Measurements from ENCODE around the gene MAP1LC3B.

Gene MAP1LC3B

GRCh38 chr16:87416826-87417527 lies 24.8 kb downstream of the MAP1LC3B start:
- Histone ChIP-seq H2AK5ac (ENCODE audit: low read depth, low read length) (no peak overlapping the region), H3K9ac (ENCODE audit: low read depth, low read length, poor library complexity) (no peak overlapping the region), H3K9me3 (replicated peaks in 1 of 2; ENCODE audit: control insufficient read depth in 2 of 2, insufficient read depth in 1 of 2, low read depth in 1 of 2, low read length in 2 of 2) (peaks cover 0 to 2% of the 10 kb centered on the region in 2 donors), H4K91ac (ENCODE audit: low read depth, low read length, poor library complexity) (no peak overlapping the region), H3K4me3 (ENCODE audit: low read length in 2 of 2) (no peak overlapping the region), H3K4me2 (ENCODE audit: insufficient read depth, low read length, poor library complexity, severe bottlenecking) (no peak overlapping the region), H2BK120ac (ENCODE audit: low read depth, low read length) (no peak overlapping the region), H2AFZ (ENCODE audit: low read length) (no peak overlapping the region), H3K18ac (ENCODE audit: low read length) (no peak overlapping the region), H4K8ac (ENCODE audit: low read depth, low read length) (no peak overlapping the region), H3K27ac (replicated peaks; ENCODE audit: low read length) (no peak overlapping the region), H3K4ac (ENCODE audit: low read length) (no peak overlapping the region), H3K4me1 (ENCODE audit: control insufficient read depth in 2 of 2, insufficient read depth in 1 of 2, low read depth in 1 of 2, low read length in 2 of 2) (no peaks in the 10 kb centered on the region), H2BK12ac (ENCODE audit: low read length) (no peak overlapping the region), H3K23ac (ENCODE audit: low read depth, low read length, poor library complexity) (no peak overlapping the region), H3K36me3 (replicated peaks in 1 of 2; ENCODE audit: control insufficient read depth in 2 of 2, insufficient read depth in 2 of 2, low read length in 2 of 2) (peaks cover 38 to 84% of the 10 kb centered on the region in 2 donors), H2BK15ac (ENCODE audit: low read length) (no peak overlapping the region), H3K27me3 (ENCODE audit: control insufficient read depth in 3 of 3, insufficient read depth in 3 of 3, low read depth in 1 of 3, low read length in 3 of 3) (no peaks in the 10 kb centered on the region), H3K79me1 (ENCODE audit: low read depth, low read length) (peaks cover 6% of the 10 kb centered on the region), H2BK5ac (ENCODE audit: low read length) (no peak overlapping the region), H3K14ac (ENCODE audit: low read length) (no peak overlapping the region)
- DNase-seq (ENCODE audit: low spot score) = no peak
- WGBS, 2 donors (ENCODE audit: extremely low coverage in 2 of 2, insufficient read length in 2 of 2, insufficient replicate concordance in 1 of 2) = no CpG with 5 or more reads among the region's 23 CpGs

GRCh38 chr16:87417528-87417910 lies 25.4 kb downstream of the MAP1LC3B start:
- H3K27me3 ChIP-seq (ENCODE audit: control insufficient read depth in 3 of 3, insufficient read depth in 3 of 3, low read depth in 1 of 3, low read length in 3 of 3) = no peaks in the 10 kb centered on the region
- H3K9ac ChIP-seq (ENCODE audit: low read depth, low read length, poor library complexity) = no peak overlapping the region
- H2BK15ac ChIP-seq (ENCODE audit: low read length) = no peak overlapping the region
- H2BK120ac ChIP-seq (ENCODE audit: low read depth, low read length) = no peak overlapping the region
- no peak overlapping the region for H3K14ac ChIP-seq (ENCODE audit: low read length)
- H3K9me3 ChIP-seq (replicated peaks in 1 of 2; ENCODE audit: control insufficient read depth in 2 of 2, insufficient read depth in 1 of 2, low read depth in 1 of 2, low read length in 2 of 2) = peaks cover 0 to 2% of the 10 kb centered on the region in 2 donors
- H3K4me3 ChIP-seq (ENCODE audit: low read length in 2 of 2) = no peak overlapping the region
- no peak for DNase-seq (ENCODE audit: low spot score)
- no CpG with 5 or more reads among the region's 13 CpGs for WGBS, 2 donors (ENCODE audit: extremely low coverage in 2 of 2, insufficient read length in 2 of 2, insufficient replicate concordance in 1 of 2)
- peaks cover 35 to 83% of the 10 kb centered on the region in 2 donors for H3K36me3 ChIP-seq (replicated peaks in 1 of 2; ENCODE audit: control insufficient read depth in 2 of 2, insufficient read depth in 2 of 2, low read length in 2 of 2)
- peak overlapping the region; percentile 2 for H3K23ac ChIP-seq (ENCODE audit: low read depth, low read length, poor library complexity)
- H2BK5ac ChIP-seq (ENCODE audit: low read length) = no peak overlapping the region
- H4K8ac ChIP-seq (ENCODE audit: low read depth, low read length) = no peak overlapping the region
- H3K27ac ChIP-seq (replicated peaks; ENCODE audit: low read length) = no peak overlapping the region
- H2AFZ ChIP-seq (ENCODE audit: low read length) = no peak overlapping the region
- H3K4me2 ChIP-seq (ENCODE audit: insufficient read depth, low read length, poor library complexity, severe bottlenecking) = no peak overlapping the region
- no peak overlapping the region for H3K4ac ChIP-seq (ENCODE audit: low read length)
- no peak overlapping the region for H4K91ac ChIP-seq (ENCODE audit: low read depth, low read length, poor library complexity)
- H3K18ac ChIP-seq (ENCODE audit: low read length) = no peak overlapping the region
- no peaks in the 10 kb centered on the region for H3K4me1 ChIP-seq (ENCODE audit: control insufficient read depth in 2 of 2, insufficient read depth in 1 of 2, low read depth in 1 of 2, low read length in 2 of 2)
- no peak overlapping the region for H2AK5ac ChIP-seq (ENCODE audit: low read depth, low read length)
- H2BK12ac ChIP-seq (ENCODE audit: low read length) = no peak overlapping the region
- peaks cover 6% of the 10 kb centered on the region for H3K79me1 ChIP-seq (ENCODE audit: low read depth, low read length)

GRCh38 chr16:87418216-87418615 lies 26.1 kb downstream of the MAP1LC3B start:
- Histone ChIP-seq H3K27me3 (ENCODE audit: control insufficient read depth in 3 of 3, insufficient read depth in 3 of 3, low read depth in 1 of 3, low read length in 3 of 3) (no peaks in the 10 kb centered on the region), H2BK12ac (ENCODE audit: low read length) (no peak overlapping the region), H2BK5ac (ENCODE audit: low read length) (no peak overlapping the region), H3K27ac (replicated peaks; ENCODE audit: low read length) (no peak overlapping the region), H3K23ac (ENCODE audit: low read depth, low read length, poor library complexity) (peak overlapping the region; percentile 52), H3K4me3 (ENCODE audit: low read length in 2 of 2) (peak overlapping the region in 1 of 2 donors; percentile 13), H2AK5ac (ENCODE audit: low read depth, low read length) (no peak overlapping the region), H3K9ac (ENCODE audit: low read depth, low read length, poor library complexity) (no peak overlapping the region), H3K9me3 (replicated peaks in 1 of 2; ENCODE audit: control insufficient read depth in 2 of 2, insufficient read depth in 1 of 2, low read depth in 1 of 2, low read length in 2 of 2) (peaks cover 0 to 2% of the 10 kb centered on the region in 2 donors), H2BK120ac (ENCODE audit: low read depth, low read length) (no peak overlapping the region), H2BK15ac (ENCODE audit: low read length) (no peak overlapping the region), H3K36me3 (replicated peaks in 1 of 2; ENCODE audit: control insufficient read depth in 2 of 2, insufficient read depth in 2 of 2, low read length in 2 of 2) (peaks cover 35 to 83% of the 10 kb centered on the region in 2 donors), H3K79me1 (ENCODE audit: low read depth, low read length) (peaks cover 4% of the 10 kb centered on the region), H3K14ac (ENCODE audit: low read length) (no peak overlapping the region), H3K4me1 (ENCODE audit: control insufficient read depth in 2 of 2, insufficient read depth in 1 of 2, low read depth in 1 of 2, low read length in 2 of 2) (no peaks in the 10 kb centered on the region), H4K91ac (ENCODE audit: low read depth, low read length, poor library complexity) (no peak overlapping the region), H4K8ac (ENCODE audit: low read depth, low read length) (no peak overlapping the region), H3K18ac (ENCODE audit: low read length) (no peak overlapping the region), H3K4me2 (ENCODE audit: insufficient read depth, low read length, poor library complexity, severe bottlenecking) (no peak overlapping the region), H3K4ac (ENCODE audit: low read length) (no peak overlapping the region), H2AFZ (ENCODE audit: low read length) (no peak overlapping the region)
- WGBS, 2 donors (ENCODE audit: extremely low coverage in 2 of 2, insufficient read length in 2 of 2, insufficient replicate concordance in 1 of 2) = no CpG with 5 or more reads among the region's 18 CpGs
- no peak for DNase-seq (ENCODE audit: low spot score)

DNA sequence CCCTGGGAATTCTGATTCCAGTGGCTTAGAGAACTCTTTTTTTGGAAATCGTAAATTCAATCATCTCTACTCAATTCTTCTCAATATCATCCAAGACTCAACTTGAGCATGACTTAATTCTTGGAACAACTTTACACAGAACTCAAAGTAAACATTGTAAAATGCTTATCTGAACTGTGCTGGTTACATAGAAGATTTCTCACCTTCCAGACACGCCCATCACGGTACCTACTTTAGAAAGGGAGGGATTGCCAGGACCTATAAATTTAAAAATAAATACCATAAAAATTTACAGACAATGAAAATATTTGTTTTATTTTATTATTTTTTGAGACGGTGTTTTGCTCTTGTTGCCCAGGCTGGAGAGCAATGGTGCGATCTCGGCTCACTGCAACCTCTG lies 26.5 kb downstream of the MAP1LC3B start:
- WGBS, 2 donors (ENCODE audit: extremely low coverage in 2 of 2, insufficient read length in 2 of 2, insufficient replicate concordance in 1 of 2) = no CpG with 5 or more reads among the region's 6 CpGs

More for the DNA sequence above, 26.5 kb downstream of the MAP1LC3B start:
- Histone ChIP-seq H2BK12ac (ENCODE audit: low read length) (no peak overlapping the region), H2AFZ (ENCODE audit: low read length) (no peak overlapping the region), H4K8ac (ENCODE audit: low read depth, low read length) (no peak overlapping the region), H3K27ac (replicated peaks; ENCODE audit: low read length) (no peak overlapping the region), H3K9ac (ENCODE audit: low read depth, low read length, poor library complexity) (no peak overlapping the region), H3K18ac (ENCODE audit: low read length) (no peak overlapping the region), H4K91ac (ENCODE audit: low read depth, low read length, poor library complexity) (no peak overlapping the region), H3K4ac (ENCODE audit: low read length) (no peak overlapping the region), H3K4me1 (ENCODE audit: control insufficient read depth in 2 of 2, insufficient read depth in 1 of 2, low read depth in 1 of 2, low read length in 2 of 2) (no peaks in the 10 kb centered on the region), H3K4me3 (ENCODE audit: low read length in 2 of 2) (no peak overlapping the region), H2BK5ac (ENCODE audit: low read length) (no peak overlapping the region), H3K36me3 (replicated peaks in 1 of 2; ENCODE audit: control insufficient read depth in 2 of 2, insufficient read depth in 2 of 2, low read length in 2 of 2) (peaks cover 38 to 84% of the 10 kb centered on the region in 2 donors), H3K4me2 (ENCODE audit: insufficient read depth, low read length, poor library complexity, severe bottlenecking) (no peak overlapping the region), H3K27me3 (ENCODE audit: control insufficient read depth in 3 of 3, insufficient read depth in 3 of 3, low read depth in 1 of 3, low read length in 3 of 3) (no peaks in the 10 kb centered on the region), H3K79me1 (ENCODE audit: low read depth, low read length) (peaks cover 4% of the 10 kb centered on the region), H2AK5ac (ENCODE audit: low read depth, low read length) (no peak overlapping the region), H2BK15ac (ENCODE audit: low read length) (no peak overlapping the region), H2BK120ac (ENCODE audit: low read depth, low read length) (no peak overlapping the region), H3K9me3 (replicated peaks in 1 of 2; ENCODE audit: control insufficient read depth in 2 of 2, insufficient read depth in 1 of 2, low read depth in 1 of 2, low read length in 2 of 2) (peaks cover 0 to 2% of the 10 kb centered on the region in 2 donors), H3K14ac (ENCODE audit: low read length) (no peak overlapping the region), H3K23ac (ENCODE audit: low read depth, low read length, poor library complexity) (no peak overlapping the region)
- no peak for DNase-seq (ENCODE audit: low spot score)
